GM15510 (cell line): ENCODE measurements around the gene SLC7A8.

Source experiments
- POLR2A ChIP-seq: IDR thresholded peaks from 3 replicates; pipeline ENCODE4 v1.6.1; 2011; ENCODE audit warnings: borderline replicate concordance; ENCODE audit not compliant: insufficient read length; ENCODE audit errors: extremely low read depth

SLC7A8 gene

GRCh38 chr14:23128969-23129758 is 54.3 kb downstream of the SLC7A8 start:
- TF ChIP-seq POLR2A = no peak

GRCh38 chr14:23127861-23128260 is 55.6 kb downstream of the SLC7A8 start:
- TF ChIP-seq POLR2A = no peak

- TF ChIP-seq POLR2A = no peak
Observed at GRCh38 chr14:23126548-23127278, 56.7 kb downstream of the SLC7A8 start.

- TF ChIP-seq POLR2A = no peak
Observed at GRCh38 chr14:23125933-23126524, 57.4 kb downstream of the SLC7A8 start.

- no peak for TF ChIP-seq POLR2A
Observed at GRCh38 chr14:23125011-23125410, 58.4 kb downstream of the SLC7A8 start.

GRCh38 chr14:23124337-23124954 is 59.0 kb downstream of the SLC7A8 start:
- no peak for TF ChIP-seq POLR2A

- no peak for TF ChIP-seq POLR2A
Observed at GRCh38 chr14:23123419-23123818, 60.0 kb downstream of the SLC7A8 start.

- no peak for TF ChIP-seq POLR2A
Observed at GRCh38 chr14:23122086-23122485, 61.4 kb downstream of the SLC7A8 start.

DNA sequence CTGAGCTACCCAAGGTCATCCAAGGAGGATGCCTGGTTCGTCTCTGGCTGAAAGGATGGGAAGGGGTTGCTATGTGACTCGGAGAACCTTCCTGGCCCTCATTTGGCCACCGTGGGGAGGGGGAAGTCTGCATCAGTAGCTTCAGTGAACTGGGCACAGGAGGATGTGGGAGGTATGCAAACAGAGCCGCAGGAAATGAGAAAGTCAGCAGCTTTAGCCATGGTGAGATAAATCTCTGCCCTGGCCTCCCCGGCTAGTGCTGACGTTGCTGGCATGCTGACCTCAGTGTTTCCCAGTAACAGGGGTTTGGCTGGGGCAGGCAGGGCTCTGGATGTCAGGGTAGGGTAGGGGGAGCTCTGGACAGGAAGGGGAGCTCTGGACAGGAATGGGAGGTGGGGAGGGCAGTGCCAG is 62.1 kb downstream of the SLC7A8 start:
- TF ChIP-seq POLR2A = no peak

DNA sequence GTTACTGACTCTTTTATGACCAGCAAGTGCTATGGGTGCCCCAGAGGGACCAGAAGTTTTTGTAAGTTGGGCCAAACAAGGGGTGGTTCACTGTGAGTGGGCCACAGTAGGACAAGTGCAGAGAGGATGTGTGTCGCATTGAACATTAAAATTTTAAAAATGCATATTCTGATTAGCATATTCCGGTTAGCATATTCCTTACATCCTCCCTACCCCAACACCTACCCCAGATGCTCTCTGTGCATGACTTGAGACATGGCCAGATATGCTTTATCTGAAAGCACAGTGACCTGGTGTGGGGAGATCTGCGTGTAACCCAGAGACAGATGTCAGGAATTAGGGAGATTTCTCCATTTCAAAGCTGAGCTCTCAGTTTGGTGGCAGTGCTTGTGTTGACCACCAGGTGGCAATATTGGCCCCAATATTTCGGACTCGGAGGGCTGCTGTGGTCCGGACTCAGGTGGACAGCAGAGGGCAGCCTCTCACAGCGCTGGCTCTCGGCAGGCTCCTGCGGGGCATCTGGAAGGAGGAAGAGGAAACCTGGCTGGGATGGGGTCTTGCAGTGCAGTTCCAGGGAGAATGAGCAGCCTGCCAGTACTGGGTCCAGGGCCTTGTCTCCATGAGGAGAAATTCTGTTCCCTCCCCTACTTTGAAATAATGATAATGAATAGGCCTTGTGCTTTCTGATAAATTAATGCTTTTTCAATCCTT is 62.8 kb downstream of the SLC7A8 start:
- TF ChIP-seq POLR2A = no peak

GRCh38 chr14:23119363-23120327 is 63.8 kb downstream of the SLC7A8 start:
- TF ChIP-seq POLR2A = no peak

DNA sequence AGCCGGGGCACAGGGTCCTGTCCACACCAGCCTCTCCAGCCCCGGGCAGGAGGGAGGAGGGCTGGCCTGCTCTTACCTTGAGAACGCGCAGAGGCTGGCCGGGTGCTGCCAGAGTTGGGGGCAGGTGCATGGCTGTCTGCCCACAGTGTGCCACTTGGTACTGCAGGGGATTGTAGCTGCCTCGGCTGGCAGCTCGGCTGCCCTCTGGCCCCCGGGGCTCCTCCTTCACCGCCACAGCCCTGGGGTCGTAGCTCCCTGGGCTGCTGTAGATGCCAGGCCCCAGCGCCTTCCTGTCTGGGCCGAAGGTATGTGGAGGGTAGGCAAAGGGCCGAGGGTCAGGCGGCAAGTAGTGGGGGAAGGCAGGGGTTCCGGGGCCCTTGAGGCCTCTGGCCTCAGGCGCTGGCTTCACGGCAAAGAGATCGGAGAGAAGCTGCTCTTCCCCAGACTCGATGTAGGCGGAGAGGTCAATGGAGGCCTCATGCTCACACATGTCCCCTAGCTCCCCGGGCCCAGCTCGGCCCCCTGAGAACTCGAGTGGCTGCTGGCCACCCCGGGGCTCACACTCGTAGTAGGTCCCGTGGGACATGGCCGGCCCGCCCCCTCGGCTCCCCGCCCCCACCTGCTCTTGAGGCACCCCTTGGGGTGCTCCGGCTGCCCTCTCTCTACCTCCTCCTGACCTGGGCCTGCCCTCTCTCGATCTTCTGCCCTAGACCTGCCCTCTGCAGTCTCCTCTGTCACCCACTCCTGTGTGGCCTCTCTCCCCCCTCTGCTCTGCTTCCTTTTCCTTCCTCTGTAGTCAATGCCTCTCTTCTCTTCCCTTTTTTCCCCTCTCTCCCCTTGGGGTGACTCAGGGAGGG is 64.7 kb downstream of the SLC7A8 start, which contains the start of gene CEBPE:
TSS of gene CEBPE (minus strand) at position 750 of the 857 bp plus-strand sequence. CDS start at position 586, 164 bp downstream.
- TF ChIP-seq POLR2A = no peak
